PC-3 (cell line): ENCODE measurements around the gene SEC22A.

Experiments
- CTCF ChIP-seq: fragments of 300-600 bp; sonication (generic); conservative IDR thresholded peaks from 2 replicates; pipeline ENCODE4 v1.5.1; 2017; ENCODE audit warnings: antibody characterized with exemption, low read depth, mild to moderate bottlenecking, low read length
- EZH2 ChIP-seq: fragments of 300-600 bp; sonication (generic); IDR thresholded peaks from one replicate; pipeline ENCODE4 v1.6.1; 2017; ENCODE audit warnings: antibody characterized with exemption, mild to moderate bottlenecking, low read length; ENCODE audit not compliant: unreplicated experiment
- EZH2phosphoT487 ChIP-seq: fragments of 300-600 bp; sonication (generic); IDR thresholded peaks from 2 replicates; pipeline ENCODE4 v1.6.1; 2018; ENCODE audit warnings: mild to moderate bottlenecking, antibody characterized with exemption, low read length, borderline replicate concordance

GRCh38 chr3:123295901-123296250 is 94.1 kb downstream of the SEC22A start:
- TF ChIP-seq CTCF, result peak; percentile 20; the same call in 1 of the 2 replicates
- TF ChIP-seq EZH2, result no peak
- no peak for TF ChIP-seq EZH2phosphoT487
